Left lung (tissue), 10 donors: ENCODE results near the gene PLOD2. TPM values are rescaled to one million over a fixed set of nuclear protein-coding genes. Genes with fewer than 3 reads are reported as not detected.
A peak's percentile ranks its signal among the peaks of the same experiment; 100 is the strongest.

Experiments used
- ATAC-seq: fragments of 200-7000 bp; cut with Tn5 transposase; one replicate; pipeline ENCODE4 v1.9.1; 2020; ENCODE audit warnings: moderate library complexity
- DNase-seq, 4 donors: peaks; one replicate each; pipeline ENCODE4 v3.0.0-alpha.2; 2013 to 2020
- H3K27ac ChIP-seq, 2 donors: fragments of 200-600 bp; sonication (generic) in 1 of 2; one replicate each; pipeline versions ENCODE4 v1.5.0 to v1.8.0; 2020 to 2021
- H3K27me3 ChIP-seq, 2 donors: fragments of 200-600 bp; sonication (generic) in 1 of 2; one replicate each; pipeline versions ENCODE4 v1.5.0 to v1.8.0; 2020 to 2021
- H3K36me3 ChIP-seq, 2 donors: fragments of 200-600 bp; sonication (generic) in 1 of 2; one replicate each; pipeline versions ENCODE4 v1.5.0 to v1.8.0; 2020 to 2021
- H3K4me1 ChIP-seq, 2 donors: fragments of 200-600 bp; one replicate each; pipeline ENCODE4 v1.8.0; 2021
- H3K4me3 ChIP-seq, 2 donors: fragments of 200-600 bp; sonication (generic) in 1 of 2; one replicate each; pipeline versions ENCODE4 v1.5.0 to v1.8.0; 2020 to 2021; ENCODE audit warnings: mild to moderate bottlenecking in 1 of 2
- H3K9me3 ChIP-seq, 2 donors: fragments of 200-600 bp; sonication (generic) in 1 of 2; one replicate each; pipeline versions ENCODE4 v1.5.0 to v1.8.0; 2020 to 2021
- intact Hi-C, 2 donors: fragments of 100-400 bp; cut with DNase I; formaldehyde crosslinking; loops; one replicate each; pipeline versions ENCODE4 v1.11.2 to v1.14.2; 2022
- polyA plus RNA-seq, 6 donors: library from polyadenylated mRNA; unstranded; fragments of 120-200 nt; gene quantifications; one replicate each; pipeline ENCODE4 v1.2.1, GENCODE V29; 2013; ENCODE audit not compliant: insufficient read length in 6 of 6
- total RNA-seq, 2 donors: library from RNA; stranded (reverse); fragmentation: NEBNext Ultra II Directional; extraction: Animal tissue kit (Norgen Biotek cat#: 25700); gene quantifications; one replicate each; pipeline ENCODE4 v1.2.1, GENCODE V29; 2021
- TF ChIP-seq, protein P1 (sequence below), 2 donors: fragments of 200-600 bp; sonication (generic) in 1 of 2; IDR thresholded peaks; one replicate each; pipeline versions ENCODE4 v1.5.0 to v1.8.0; 2021; ENCODE audit warnings: antibody characterized with exemption in 2 of 2
- donor health status: DM: no; HTN: yes; CAD: no.
- donor health status: DM: no; HTN: no; CAD: no.

The PLOD2 gene
- total and polyA plus RNA-seq, 8 donors, result 41.9 to 98.6 (median 69.1) TPM

DNA sequence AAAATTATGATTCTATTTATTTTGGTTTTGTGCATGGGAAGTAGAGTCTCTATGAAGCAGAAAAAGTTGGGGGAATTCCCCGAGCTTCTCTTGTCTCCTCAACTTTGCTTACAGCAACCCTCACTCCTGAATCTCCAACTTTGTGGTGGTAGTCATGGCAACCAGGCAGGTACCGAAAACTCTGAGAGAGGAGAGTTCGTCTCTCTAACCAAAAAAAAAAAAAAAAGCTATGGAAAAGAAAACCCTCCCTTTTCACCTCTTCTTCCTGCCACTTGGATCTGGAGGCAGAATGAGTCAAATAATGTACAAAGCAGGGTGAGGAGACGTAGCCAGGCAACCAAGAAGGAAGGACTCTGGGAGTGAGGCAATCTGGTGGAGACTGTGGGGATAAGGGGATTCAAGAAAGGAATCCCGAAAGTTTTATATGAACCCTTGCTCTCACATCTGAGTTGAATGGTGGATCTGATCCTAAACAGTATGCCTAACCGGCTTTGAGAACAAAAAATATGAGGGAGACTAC lies 108.1 kb downstream of the PLOD2 start:
- Histone ChIP-seq H3K4me3 (no peak overlapping the region), H3K27ac (no peak overlapping the region), H3K4me1 (no peaks in the 10 kb centered on the region), H3K27me3 (no peaks in the 10 kb centered on the region), H3K9me3 (no peaks in the 10 kb centered on the region), H3K36me3 (no peaks in the 10 kb centered on the region)
- DNase-seq (no peak), ATAC-seq (no peak)
- intact Hi-C loops, result no loop called here
- TF ChIP-seq, protein P1, sequence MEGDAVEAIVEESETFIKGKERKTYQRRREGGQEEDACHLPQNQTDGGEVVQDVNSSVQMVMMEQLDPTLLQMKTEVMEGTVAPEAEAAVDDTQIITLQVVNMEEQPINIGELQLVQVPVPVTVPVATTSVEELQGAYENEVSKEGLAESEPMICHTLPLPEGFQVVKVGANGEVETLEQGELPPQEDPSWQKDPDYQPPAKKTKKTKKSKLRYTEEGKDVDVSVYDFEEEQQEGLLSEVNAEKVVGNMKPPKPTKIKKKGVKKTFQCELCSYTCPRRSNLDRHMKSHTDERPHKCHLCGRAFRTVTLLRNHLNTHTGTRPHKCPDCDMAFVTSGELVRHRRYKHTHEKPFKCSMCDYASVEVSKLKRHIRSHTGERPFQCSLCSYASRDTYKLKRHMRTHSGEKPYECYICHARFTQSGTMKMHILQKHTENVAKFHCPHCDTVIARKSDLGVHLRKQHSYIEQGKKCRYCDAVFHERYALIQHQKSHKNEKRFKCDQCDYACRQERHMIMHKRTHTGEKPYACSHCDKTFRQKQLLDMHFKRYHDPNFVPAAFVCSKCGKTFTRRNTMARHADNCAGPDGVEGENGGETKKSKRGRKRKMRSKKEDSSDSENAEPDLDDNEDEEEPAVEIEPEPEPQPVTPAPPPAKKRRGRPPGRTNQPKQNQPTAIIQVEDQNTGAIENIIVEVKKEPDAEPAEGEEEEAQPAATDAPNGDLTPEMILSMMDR (IDR thresholded peaks at IDR 0.05), result no peak

DNA sequence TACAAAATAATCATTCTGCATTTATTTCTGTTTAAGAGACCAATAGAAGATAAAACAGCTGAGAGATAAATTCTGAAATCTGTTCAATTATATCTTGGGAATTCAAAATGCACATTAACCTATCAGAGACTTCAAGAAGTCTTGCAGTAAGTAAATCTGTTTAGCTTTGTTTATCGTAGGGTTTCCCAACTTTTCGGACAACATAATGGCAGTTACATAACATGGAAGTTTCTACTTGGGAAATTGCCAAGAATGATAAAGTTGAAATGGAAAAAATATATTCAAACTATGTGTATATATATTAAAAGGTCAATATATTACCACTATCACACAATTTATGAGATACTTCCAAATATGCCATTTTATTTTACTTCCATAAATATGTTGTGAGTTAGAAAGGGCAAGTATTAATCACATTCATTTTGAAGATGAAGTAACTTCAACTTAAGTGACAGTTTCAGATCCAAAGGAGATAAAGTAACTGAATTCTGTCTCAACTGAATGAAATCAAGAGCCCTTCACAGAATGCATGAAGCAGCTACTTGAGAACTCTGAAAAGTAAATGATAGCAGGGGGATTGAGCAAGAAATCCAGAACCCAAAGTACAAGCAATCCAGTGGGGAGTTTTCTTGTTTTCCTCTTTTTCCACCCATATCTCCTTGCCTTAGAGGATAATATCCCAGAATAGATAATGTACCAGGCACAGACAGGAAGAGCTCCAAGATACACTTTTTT lies 108.8 kb downstream of the PLOD2 start:
- Histone ChIP-seq H3K27me3 (no peaks in the 10 kb centered on the region), H3K9me3 (no peaks in the 10 kb centered on the region), H3K4me1 (no peaks in the 10 kb centered on the region), H3K27ac (no peak overlapping the region), H3K4me3 (no peak overlapping the region), H3K36me3 (no peaks in the 10 kb centered on the region)
- intact Hi-C loops, result no loop called here
- DNase-seq (peak in 1 of 4 donors; percentile 10), ATAC-seq (no peak)
- TF ChIP-seq, protein P1 (IDR thresholded peaks at IDR 0.05), result no peak

- Histone ChIP-seq H3K36me3 (no peaks in the 10 kb centered on the region), H3K27ac (no peak overlapping the region), H3K9me3 (no peaks in the 10 kb centered on the region), H3K4me3 (no peak overlapping the region), H3K4me1 (no peaks in the 10 kb centered on the region), H3K27me3 (no peaks in the 10 kb centered on the region)
- TF ChIP-seq, protein P1 (IDR thresholded peaks at IDR 0.05), result no peak
- ATAC-seq, result no peak
- peak in 1 of 4 donors; percentile 9 for DNase-seq
- intact Hi-C loops, result no loop called here
Measured at GRCh38 chr3:146050691-146051090, 110.3 kb downstream of the PLOD2 start.

DNA sequence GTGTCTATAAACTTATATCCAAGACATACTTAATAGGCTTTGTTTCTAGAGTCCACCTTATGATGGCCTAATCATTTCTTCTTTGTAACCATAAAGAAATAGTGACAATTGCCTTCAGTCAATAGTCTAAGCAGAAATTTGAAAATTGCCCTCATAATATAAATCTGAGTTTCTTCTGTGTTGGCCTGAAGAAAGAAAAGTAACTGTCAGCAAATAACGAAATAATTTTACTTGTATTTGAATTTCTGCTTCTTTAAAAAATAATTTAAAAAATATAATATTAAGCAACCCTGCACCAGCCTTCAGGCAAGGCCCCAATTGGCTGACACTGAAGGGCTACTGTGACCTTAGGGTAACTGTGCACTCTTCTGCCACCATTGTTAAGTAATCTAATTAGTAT lies 113.5 kb downstream of the PLOD2 start:
- H3K27me3 ChIP-seq, result no peaks in the 10 kb centered on the region
- no peaks in the 10 kb centered on the region for H3K4me1 ChIP-seq
- no peak overlapping the region for H3K27ac ChIP-seq
- ATAC-seq (no peak), DNase-seq (no peak)
- no peaks in the 10 kb centered on the region for H3K36me3 ChIP-seq
- H3K4me3 ChIP-seq, result no peak overlapping the region
- TF ChIP-seq, protein P1 (IDR thresholded peaks at IDR 0.05), result no peak
- H3K9me3 ChIP-seq, result no peaks in the 10 kb centered on the region
- intact Hi-C loops, result no loop called here

DNA sequence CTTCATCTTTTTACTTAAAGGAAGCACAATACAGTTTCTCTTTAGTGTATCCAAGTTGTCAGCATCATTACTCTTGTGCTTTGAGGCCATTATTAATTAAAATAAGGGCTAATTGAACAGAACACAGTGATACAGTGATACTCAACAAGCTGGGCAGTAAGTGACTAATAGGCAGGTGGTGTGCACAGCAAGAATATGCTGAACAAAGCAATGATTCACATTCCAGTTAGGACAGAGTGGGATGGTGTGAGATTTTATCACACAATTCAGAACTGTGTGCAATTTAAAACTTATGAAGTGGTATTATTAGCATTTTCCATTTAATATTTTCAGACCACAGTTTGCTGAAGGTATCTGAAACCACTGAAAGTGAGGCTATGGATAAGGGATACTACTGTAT lies 116.9 kb downstream of the PLOD2 start:
- ATAC-seq (no peak), DNase-seq (no peak)
- TF ChIP-seq, protein P1 (IDR thresholded peaks at IDR 0.05), result no peak
- no peaks in the 10 kb centered on the region for H3K27me3 ChIP-seq
- H3K27ac ChIP-seq, result no peak overlapping the region
- no peaks in the 10 kb centered on the region for H3K4me1 ChIP-seq
- H3K9me3 ChIP-seq, result no peaks in the 10 kb centered on the region
- H3K4me3 ChIP-seq, result no peak overlapping the region
- intact Hi-C loops, result no loop called here
- H3K36me3 ChIP-seq, result no peaks in the 10 kb centered on the region
